Ascending aorta (tissue), 2 donors: ENCODE data around the gene ZIC4. TPM values are rescaled to one million over a fixed set of nuclear protein-coding genes. Genes with fewer than 3 reads are reported as not detected.

Experiments
- DNase-seq, 2 donors: peaks; one replicate each; pipeline ENCODE4 v3.0.0-alpha.2; 2019; ENCODE audit warnings: low spot score in 2 of 2
- H3K27ac ChIP-seq, 2 donors: fragments of 200-600 bp; sonication (generic); one replicate each; pipeline ENCODE4 v1.5.1; 2016 to 2017; ENCODE audit warnings: mild to moderate bottlenecking in 1 of 2
- H3K27me3 ChIP-seq: fragments of 200-600 bp; sonication (generic); one replicate; pipeline ENCODE4 v1.5.1; 2017
- H3K36me3 ChIP-seq, 2 donors: fragments of 200-600 bp; sonication (generic); one replicate each; pipeline ENCODE4 v1.5.1; 2016
- H3K4me1 ChIP-seq, 2 donors: fragments of 200-600 bp; sonication (generic); one replicate each; pipeline ENCODE4 v1.5.1; 2016 to 2017; ENCODE audit warnings: mild to moderate bottlenecking in 1 of 2
- H3K4me3 ChIP-seq, 2 donors: fragments of 200-600 bp; sonication (generic); one replicate each; pipeline ENCODE4 v1.5.1; 2016 to 2017; ENCODE audit warnings: mild to moderate bottlenecking in 1 of 2
- H3K9me3 ChIP-seq, 2 donors: fragments of 200-600 bp; sonication (generic); one replicate each; pipeline ENCODE4 v1.5.1; 2016
- intact Hi-C: fragments of 100-400 bp; cut with DNase I; formaldehyde crosslinking; loops from one replicate; pipeline ENCODE4 v1.15.1; 2023
- total RNA-seq: library from RNA; depleted of rRNA; stranded (reverse); fragments of >200 nt; gene quantifications from one replicate; pipeline ENCODE4 v1.1.0, GENCODE V29; 2016
- TF ChIP-seq, protein P1 (sequence below), 3 experiments: fragments of 200-600 bp in 2 of 3; fragments of 450-650 bp in 1 of 3; sonication (generic) in 2 of 3; IDR thresholded peaks; one replicate each; pipeline ENCODE4 v1.5.1; 2016 to 2019; ENCODE audit warnings: antibody characterized with exemption in 3 of 3, mild to moderate bottlenecking in 1 of 3, moderate library complexity in 1 of 3

The ZIC4 gene
- total RNA-seq, 1 donor from 2014 or later: not detected

DNA sequence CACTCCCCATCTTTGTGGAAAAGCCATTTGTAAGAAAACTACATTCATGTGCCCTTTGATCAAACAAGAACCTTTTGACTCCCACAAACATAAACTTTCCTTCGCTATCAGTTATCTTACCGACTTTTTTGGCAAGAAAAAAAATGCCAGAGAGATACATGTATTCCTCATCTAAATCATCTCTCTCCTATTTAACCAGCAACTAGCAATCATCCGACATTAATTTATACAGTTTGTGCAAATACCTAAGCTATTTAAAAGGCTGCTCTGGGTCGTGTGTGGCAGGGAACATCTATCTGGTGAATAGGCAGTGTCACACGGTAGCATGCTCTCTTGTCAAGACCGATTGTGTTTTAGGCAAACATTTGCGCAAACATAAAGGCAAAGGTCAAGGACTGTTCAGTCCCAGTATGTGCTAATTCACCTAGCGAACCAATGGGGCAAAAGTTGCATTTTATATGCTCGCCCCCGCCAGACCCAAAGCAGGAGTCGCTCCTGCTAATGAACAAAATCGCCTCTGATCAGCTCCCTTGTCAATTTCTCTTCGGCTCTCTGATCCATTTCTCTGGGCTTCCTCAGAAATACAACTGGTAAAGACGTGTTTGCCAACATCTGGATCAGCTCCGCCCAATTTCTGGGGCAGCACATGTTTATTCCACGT is 37.7 kb downstream of the ZIC4 start:
- no peaks in the 10 kb centered on the region for H3K4me1 ChIP-seq
- no peaks in the 10 kb centered on the region for H3K9me3 ChIP-seq
- intact Hi-C loops: no loop called here
- no peak overlapping the region for H3K4me3 ChIP-seq
- H3K27me3 ChIP-seq: peaks cover 8% of the 10 kb centered on the region
- no peaks in the 10 kb centered on the region for H3K36me3 ChIP-seq
- TF ChIP-seq, protein P1, sequence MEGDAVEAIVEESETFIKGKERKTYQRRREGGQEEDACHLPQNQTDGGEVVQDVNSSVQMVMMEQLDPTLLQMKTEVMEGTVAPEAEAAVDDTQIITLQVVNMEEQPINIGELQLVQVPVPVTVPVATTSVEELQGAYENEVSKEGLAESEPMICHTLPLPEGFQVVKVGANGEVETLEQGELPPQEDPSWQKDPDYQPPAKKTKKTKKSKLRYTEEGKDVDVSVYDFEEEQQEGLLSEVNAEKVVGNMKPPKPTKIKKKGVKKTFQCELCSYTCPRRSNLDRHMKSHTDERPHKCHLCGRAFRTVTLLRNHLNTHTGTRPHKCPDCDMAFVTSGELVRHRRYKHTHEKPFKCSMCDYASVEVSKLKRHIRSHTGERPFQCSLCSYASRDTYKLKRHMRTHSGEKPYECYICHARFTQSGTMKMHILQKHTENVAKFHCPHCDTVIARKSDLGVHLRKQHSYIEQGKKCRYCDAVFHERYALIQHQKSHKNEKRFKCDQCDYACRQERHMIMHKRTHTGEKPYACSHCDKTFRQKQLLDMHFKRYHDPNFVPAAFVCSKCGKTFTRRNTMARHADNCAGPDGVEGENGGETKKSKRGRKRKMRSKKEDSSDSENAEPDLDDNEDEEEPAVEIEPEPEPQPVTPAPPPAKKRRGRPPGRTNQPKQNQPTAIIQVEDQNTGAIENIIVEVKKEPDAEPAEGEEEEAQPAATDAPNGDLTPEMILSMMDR (IDR thresholded peaks at IDR 0.05): no peak
- DNase-seq: no peak
- H3K27ac ChIP-seq: no peak overlapping the region

DNA sequence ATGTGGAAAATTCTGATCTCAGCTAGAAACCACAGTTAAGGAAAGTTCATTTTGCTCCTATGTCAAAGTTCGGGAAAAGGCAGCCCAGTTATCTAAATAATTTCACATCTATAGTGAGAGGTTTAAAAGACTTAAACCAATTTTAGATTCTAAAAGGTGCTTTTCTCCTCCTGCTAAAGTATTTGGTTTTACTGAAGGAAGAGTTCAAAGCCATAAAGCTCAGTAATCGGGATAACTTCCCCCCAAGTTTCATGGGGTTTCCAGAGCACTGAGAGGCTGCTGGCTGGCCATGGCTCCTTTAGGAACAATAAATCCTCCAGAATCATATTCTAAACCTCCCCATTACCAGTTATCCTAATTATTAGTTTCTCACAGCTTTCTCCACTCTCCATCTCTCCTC is 38.2 kb downstream of the ZIC4 start:
- H3K36me3 ChIP-seq: no peaks in the 10 kb centered on the region
- H3K9me3 ChIP-seq: no peaks in the 10 kb centered on the region
- DNase-seq: no peak
- TF ChIP-seq, protein P1 (IDR thresholded peaks at IDR 0.05): no peak
- no peak overlapping the region for H3K27ac ChIP-seq
- H3K27me3 ChIP-seq: peaks cover 8% of the 10 kb centered on the region
- no peaks in the 10 kb centered on the region for H3K4me1 ChIP-seq
- H3K4me3 ChIP-seq: no peak overlapping the region
- intact Hi-C loops: no loop called here

DNA sequence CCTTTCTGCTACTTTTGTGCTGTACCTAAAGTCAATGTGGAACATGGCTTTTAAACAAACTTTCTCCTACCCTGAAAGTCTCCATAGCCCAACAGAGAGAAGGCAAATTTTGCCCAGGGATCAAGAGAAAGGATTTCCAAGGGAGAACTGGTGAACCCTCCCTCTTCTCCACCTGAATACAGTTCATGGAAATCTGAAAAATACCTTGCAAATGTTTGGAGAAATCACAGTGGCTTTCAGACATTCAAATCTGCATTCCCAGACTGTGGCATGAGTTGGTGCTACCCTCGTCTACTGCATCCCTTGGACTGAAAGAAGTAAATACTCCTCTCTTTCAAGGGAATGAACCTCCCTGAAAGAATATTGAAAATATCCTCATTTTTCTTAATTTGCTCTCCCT is 38.7 kb downstream of the ZIC4 start:
- no peak for DNase-seq
- Histone ChIP-seq H3K4me1 (no peaks in the 10 kb centered on the region), H3K27me3 (peaks cover 8% of the 10 kb centered on the region), H3K9me3 (no peaks in the 10 kb centered on the region), H3K4me3 (no peak overlapping the region), H3K36me3 (no peaks in the 10 kb centered on the region), H3K27ac (no peak overlapping the region)
- intact Hi-C loops: no loop called here
- TF ChIP-seq, protein P1 (IDR thresholded peaks at IDR 0.05): no peak

GRCh38 chr3:147365196-147366115 is 40.9 kb downstream of the ZIC4 start:
- intact Hi-C loops: no loop called here
- no peaks in the 10 kb centered on the region for H3K9me3 ChIP-seq
- peaks cover 18% of the 10 kb centered on the region for H3K27me3 ChIP-seq
- TF ChIP-seq, protein P1 (IDR thresholded peaks at IDR 0.05): no peak
- no peak overlapping the region for H3K4me3 ChIP-seq
- H3K27ac ChIP-seq: no peak overlapping the region
- no peaks in the 10 kb centered on the region for H3K4me1 ChIP-seq
- no peaks in the 10 kb centered on the region for H3K36me3 ChIP-seq
- no peak for DNase-seq

DNA sequence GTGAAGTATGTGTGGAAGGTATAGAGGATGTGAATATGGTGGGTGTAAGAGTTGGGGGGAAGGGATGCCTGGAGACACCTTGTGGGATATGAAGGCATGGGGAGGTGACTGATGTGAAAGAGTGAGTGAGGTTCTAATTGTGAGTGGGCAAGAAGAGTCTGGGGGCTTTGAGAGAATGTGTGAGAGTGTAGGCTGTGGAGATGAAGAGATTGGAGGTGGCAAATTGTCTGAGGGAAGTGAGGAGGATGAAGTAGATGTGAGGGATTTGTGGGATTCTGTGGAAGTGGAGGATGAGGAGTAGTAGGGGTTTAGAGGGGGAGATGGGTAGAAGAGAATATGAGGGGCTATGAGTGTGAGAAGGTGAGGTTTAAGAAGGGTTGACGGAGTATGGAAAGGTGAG is 41.6 kb downstream of the ZIC4 start:
- no peak overlapping the region for H3K27ac ChIP-seq
- peaks cover 17% of the 10 kb centered on the region for H3K27me3 ChIP-seq
- no peak for DNase-seq
- no peaks in the 10 kb centered on the region for H3K4me1 ChIP-seq
- H3K4me3 ChIP-seq: no peak overlapping the region
- no peaks in the 10 kb centered on the region for H3K9me3 ChIP-seq
- intact Hi-C loops: no loop called here
- H3K36me3 ChIP-seq: no peaks in the 10 kb centered on the region
- TF ChIP-seq, protein P1 (IDR thresholded peaks at IDR 0.05): no peak
